Liver (tissue), 9 donors: ENCODE data around the gene MCF2. TPM values are rescaled to one million over a fixed set of nuclear protein-coding genes. Genes with fewer than 3 reads are reported as not detected.

Source experiments
- DNase-seq: peaks from one replicate; pipeline ENCODE4 v3.0.0-alpha.2; 2017; ENCODE audit warnings: low spot score
- H3K27ac ChIP-seq, 2 donors: one replicate each; pipeline ENCODE4 v1.7.0; 2013; ENCODE audit warnings: inconsistent platforms in 2 of 2, low read length in 2 of 2, control low read depth in 1 of 2, low read depth in 1 of 2, mild to moderate bottlenecking in 1 of 2
- H3K27me3 ChIP-seq, 4 donors: one replicate each; pipeline versions ENCODE4 v1.6.1 to v1.7.0; 2013; ENCODE audit warnings: low read length in 3 of 4, inconsistent platforms in 1 of 4, mild to moderate bottlenecking in 1 of 4, moderate library complexity in 1 of 4; ENCODE audit not compliant: control insufficient read depth in 4 of 4, insufficient read depth in 4 of 4
- H3K36me3 ChIP-seq, 4 donors: one replicate each; pipeline versions ENCODE4 v1.6.1 to v1.7.0; 2013; ENCODE audit warnings: low read length in 3 of 4, mild to moderate bottlenecking in 3 of 4, low read depth in 1 of 4, moderate library complexity in 1 of 4; ENCODE audit not compliant: control insufficient read depth in 4 of 4, insufficient read depth in 3 of 4
- H3K4me1 ChIP-seq, 4 donors: one replicate each; pipeline versions ENCODE4 v1.6.1 to v1.7.0; 2013; ENCODE audit warnings: low read length in 3 of 4, mild to moderate bottlenecking in 3 of 4, moderate library complexity in 1 of 4; ENCODE audit not compliant: control insufficient read depth in 4 of 4, insufficient read depth in 4 of 4
- H3K4me3 ChIP-seq, 3 donors: one replicate each; pipeline versions ENCODE4 v1.6.1 to v1.7.0; 2013; ENCODE audit warnings: low read length in 3 of 3, control low read depth in 1 of 3, low read depth in 1 of 3, mild to moderate bottlenecking in 1 of 3
- H3K9ac ChIP-seq, 2 donors: one replicate each; pipeline ENCODE4 v1.7.0; 2013; ENCODE audit warnings: low read length in 2 of 2, mild to moderate bottlenecking in 2 of 2, moderate library complexity in 2 of 2, control low read depth in 1 of 2, low read depth in 1 of 2
- H3K9me3 ChIP-seq, 4 donors: one replicate each; pipeline versions ENCODE4 v1.6.1 to v1.7.0; 2013; ENCODE audit warnings: low read length in 3 of 4; ENCODE audit not compliant: control insufficient read depth in 4 of 4
- ATF3 ChIP-seq: IDR thresholded peaks from 2 replicates; pipeline ENCODE4 v1.6.1; 2016; ENCODE audit warnings: antibody characterized with exemption
- CTCF ChIP-seq: fragments of 150-350 bp; IDR thresholded peaks from 2 replicates; pipeline ENCODE4 v1.5.1; 2017; ENCODE audit warnings: improper control_type of control experiment, low read depth, low read length; ENCODE audit not compliant: missing input control
- EGR1 ChIP-seq, 2 donors: IDR thresholded peaks; 2 replicates each; pipeline ENCODE4 v1.6.1; 2016 to 2018; ENCODE audit warnings: antibody characterized with exemption in 2 of 2, low read depth in 2 of 2
- FOXA1 ChIP-seq: IDR thresholded peaks from 2 replicates; pipeline ENCODE4 v1.6.1; 2016; ENCODE audit warnings: antibody characterized with exemption
- FOXA2 ChIP-seq: IDR thresholded peaks from 2 replicates; pipeline ENCODE4 v1.6.1; 2016; ENCODE audit warnings: antibody characterized with exemption
- HNF4A ChIP-seq, 2 donors: conservative IDR thresholded peaks; 2 replicates each; pipeline ENCODE4 v1.6.1; 2016; ENCODE audit warnings: antibody characterized with exemption in 2 of 2, mild to moderate bottlenecking in 2 of 2
- HNF4G ChIP-seq: IDR thresholded peaks from 2 replicates; pipeline ENCODE4 v1.6.1; 2016; ENCODE audit warnings: antibody characterized with exemption
- MAX ChIP-seq: IDR thresholded peaks from 2 replicates; pipeline ENCODE4 v1.6.1; 2016; ENCODE audit warnings: antibody characterized with exemption
- NR2F2 ChIP-seq: IDR thresholded peaks from 2 replicates; pipeline ENCODE4 v1.6.1; 2016; ENCODE audit warnings: antibody characterized with exemption
- RAD21 ChIP-seq, 2 donors: IDR thresholded peaks; 2 replicates each; pipeline ENCODE4 v1.6.1; 2016; ENCODE audit warnings: antibody characterized with exemption in 2 of 2, mild to moderate bottlenecking in 2 of 2
- REST ChIP-seq: IDR thresholded peaks from 2 replicates; pipeline ENCODE4 v1.6.1; 2016; ENCODE audit warnings: antibody characterized with exemption, mild to moderate bottlenecking
- RXRA ChIP-seq, 2 donors: IDR thresholded peaks; 2 replicates each; pipeline ENCODE4 v1.6.1; 2017 to 2018; ENCODE audit warnings: antibody characterized with exemption in 2 of 2, mild to moderate bottlenecking in 1 of 2
- SP1 ChIP-seq: IDR thresholded peaks from 2 replicates; pipeline ENCODE4 v1.6.1; 2018; ENCODE audit warnings: antibody characterized with exemption, mild to moderate bottlenecking
- TAF1 ChIP-seq: conservative IDR thresholded peaks from 2 replicates; pipeline ENCODE4 v1.6.1; 2016; ENCODE audit warnings: antibody characterized with exemption, mild to moderate bottlenecking
- YY1 ChIP-seq: IDR thresholded peaks from 2 replicates; pipeline ENCODE4 v1.6.1; 2016; ENCODE audit warnings: antibody characterized with exemption, mild to moderate bottlenecking
- WGBS: extraction: QIAGEN DNeasy Blood & Tissue Kit; methylation state at CpG from one replicate; pipeline ENCODE4 v1.1.7; 2013; 5-methylcytosine and 5-hydroxymethylcytosine counted together
- polyA plus RNA-seq, 2 donors: library from polyadenylated mRNA; stranded (reverse) in 1 of 2; unstranded in 1 of 2; fragments of 200-250 nt in 1 of 2; fragments of >200 nt in 1 of 2; fragmentation: Nextera tagmentation in 1 of 2; extraction: Ambion mirVana in 1 of 2; gene quantifications; one replicate each; pipeline versions ENCODE4 v1.2.1 to v1.2.3, GENCODE V29; 2013 to 2015
- total RNA-seq, 2 donors: library from RNA; depleted of rRNA; stranded (reverse); fragments of >200 nt; gene quantifications; one replicate each; pipeline ENCODE4 v1.2.3, GENCODE V29; 2014
- donor health status: healthy.
- donor health status: healthy.
- donor health status: healthy.
- donor health status: healthy.
- donor health status: healthy.

Gene MCF2
- total RNA-seq (under 1 TPM; 0.05 to 0.33 TPM), polyA plus RNA-seq (under 1 TPM; 0.03 to 0.11 TPM)

GRCh38 chrX:139708067-139708466, at the start of gene MCF2:
TSS of gene MCF2 (minus strand) at chrX:139708167. CDS start at chrX:139651744, 56,423 bp downstream.
- Histone ChIP-seq H3K36me3 (no peaks in the 10 kb centered on the region), H3K9ac (no peak within 1 kb of the TSS), H3K27ac (no peak within 1 kb of the TSS), H3K9me3 (no peaks in the 10 kb centered on the region), H3K4me3 (no peak within 1 kb of the TSS), H3K4me1 (no peaks in the 10 kb centered on the region), H3K27me3 (no peaks in the 10 kb centered on the region)
- WGBS = 88% methylated on average over 4 of the region's 4 CpGs
- DNase-seq = no peak
- TF ChIP-seq EGR1 (IDR thresholded peaks at IDR 0.05; ENCODE audit: low read depth in 2 of 2) (no peak), REST (no peak)

- peaks cover 0 to 6% (median 4%) of the 10 kb centered on the region in 4 donors for H3K9me3 ChIP-seq
- H3K4me1 ChIP-seq = peaks cover 0 to 9% (median 0%) of the 10 kb centered on the region in 4 donors
- WGBS = 95% methylated on average over 3 of the region's 3 CpGs
- DNase-seq = no peak
- H3K4me3 ChIP-seq = no peak overlapping the region
- peaks cover 0 to 3% (median 0%) of the 10 kb centered on the region in 4 donors for H3K27me3 ChIP-seq
- TF ChIP-seq HNF4A (conservative IDR thresholded peaks at IDR 0.05) (no peak), FOXA1 (no peak), CTCF (no peak), NR2F2 (no peak)
- no peak overlapping the region for H3K27ac ChIP-seq
- peaks cover 0 to 9% (median 3%) of the 10 kb centered on the region in 4 donors for H3K36me3 ChIP-seq
- H3K9ac ChIP-seq = no peak overlapping the region
Observed at GRCh38 chrX:139751053-139751452, 43.1 kb upstream of the MCF2 start.

- H3K27ac ChIP-seq = no peak overlapping the region
- peaks cover 0 to 9% (median 0%) of the 10 kb centered on the region in 4 donors for H3K4me1 ChIP-seq
- H3K9me3 ChIP-seq = peaks cover 0 to 6% (median 4%) of the 10 kb centered on the region in 4 donors
- H3K27me3 ChIP-seq = peaks cover 0 to 3% (median 0%) of the 10 kb centered on the region in 4 donors
- peaks cover 0 to 11% (median 2%) of the 10 kb centered on the region in 4 donors for H3K36me3 ChIP-seq
- H3K4me3 ChIP-seq = no peak overlapping the region
- H3K9ac ChIP-seq = no peak overlapping the region
- TF ChIP-seq RXRA (IDR thresholded peaks at IDR 0.05) (no peak), HNF4A (conservative IDR thresholded peaks at IDR 0.05) (peak in 1 of 2 donors; percentile 23)
- no peak for DNase-seq
Observed at GRCh38 chrX:139750390-139750789, 42.4 kb upstream of the MCF2 start.

GRCh38 chrX:139739138-139739537, 31.2 kb upstream of the MCF2 start:
- Histone ChIP-seq H3K27ac (no peak overlapping the region), H3K9me3 (no peaks in the 10 kb centered on the region), H3K4me1 (no peaks in the 10 kb centered on the region), H3K36me3 (peaks cover 0 to 18% (median 12%) of the 10 kb centered on the region in 4 donors), H3K4me3 (no peak overlapping the region), H3K9ac (no peak overlapping the region), H3K27me3 (no peaks in the 10 kb centered on the region)
- no peak for TF ChIP-seq NR2F2
- no peak for TF ChIP-seq HNF4G
- no peak for TF ChIP-seq FOXA2
- TF ChIP-seq ATF3 = no peak
- TF ChIP-seq HNF4A (conservative IDR thresholded peaks at IDR 0.05) = no peak
- no peak for TF ChIP-seq YY1
- no peak for TF ChIP-seq REST
- TF ChIP-seq EGR1 (IDR thresholded peaks at IDR 0.05; ENCODE audit: low read depth in 2 of 2) = no peak
- TF ChIP-seq TAF1 = no peak
- TF ChIP-seq SP1 = no peak
- no peak for TF ChIP-seq MAX
- no peak for TF ChIP-seq RAD21 (IDR thresholded peaks at IDR 0.05)
- WGBS = 87% methylated on average over 2 of the region's 2 CpGs
- no peak for DNase-seq
